ENCODE data around the gene GNLY.

- TF ChIP-seq CTCF (IDR thresholded peaks at IDR 0.05) (no peak), POLR2AphosphoS5 (IDR thresholded peaks at IDR 0.05) (no peak), POLR2A (IDR thresholded peaks at IDR 0.05) (no peak)
These were observed 31.3 kb downstream of the GNLY start for GRCh38 chr2:85725451-85725850.

Data from upper lobe of left lung (tissue), 4 donors.